HUES6 (cell line): Measurements from ENCODE around the gene ZFAND5.

ENCODE experiments used
- H3K27ac ChIP-seq: 2 replicates; pipeline ENCODE4 v1.7.0; 2013; ENCODE audit warnings: low read depth, mild to moderate bottlenecking, low read length, inconsistent platforms
- H3K27me3 ChIP-seq: 2 replicates; pipeline ENCODE4 v1.6.1; 2013; ENCODE audit warnings: low read length; ENCODE audit not compliant: control insufficient read depth, insufficient read depth
- H3K36me3 ChIP-seq: 2 replicates; pipeline ENCODE4 v1.6.1; 2013; ENCODE audit warnings: low read length; ENCODE audit not compliant: control insufficient read depth, insufficient read depth
- H3K4me1 ChIP-seq: 2 replicates; pipeline ENCODE4 v1.6.1; 2013; ENCODE audit warnings: low read length; ENCODE audit not compliant: control insufficient read depth, insufficient read depth
- H3K4me3 ChIP-seq: 2 replicates; pipeline ENCODE4 v1.5.1; 2013; ENCODE audit warnings: low read depth, low read length
- H3K9ac ChIP-seq: one replicate; pipeline ENCODE4 v1.6.1; 2013; ENCODE audit warnings: mild to moderate bottlenecking, low read length
- H3K9me3 ChIP-seq: 2 replicates; pipeline ENCODE4 v1.6.1; 2013; ENCODE audit warnings: low read depth, low read length; ENCODE audit not compliant: control insufficient read depth, insufficient read depth

The ZFAND5 gene

DNA sequence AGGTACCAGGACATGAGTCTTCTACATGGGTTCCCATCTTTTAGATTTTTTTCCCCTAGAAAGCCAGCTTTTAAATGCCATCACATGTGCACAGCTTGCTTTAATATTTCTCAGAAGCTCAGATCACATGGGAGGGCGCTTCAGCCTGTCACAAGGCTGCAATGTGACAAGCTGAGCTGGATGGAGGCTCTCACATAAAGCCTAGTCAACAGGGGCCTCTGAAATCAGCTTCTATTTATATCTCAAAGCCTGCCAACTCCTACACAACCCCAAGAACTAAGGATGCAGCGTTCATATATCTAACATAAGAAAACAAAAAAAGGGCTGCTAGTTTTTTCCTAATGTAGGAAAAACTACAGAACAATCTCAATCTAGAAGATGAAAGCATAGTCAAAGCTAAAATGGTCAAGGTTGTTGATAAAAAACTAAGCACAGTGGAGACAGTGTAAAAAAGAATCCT is 2.3 kb downstream of the ZFAND5 start:
- Histone ChIP-seq H3K27me3 (no peaks in the 10 kb centered on the region), H3K4me1 (peaks cover 4% of the 10 kb centered on the region; the same call in 1 of the 2 replicates), H3K4me3 (peak overlapping the region; percentile 95), H3K36me3 (peaks cover 61% of the 10 kb centered on the region), H3K9ac (peak overlapping the region; percentile 99), H3K27ac (no peak overlapping the region), H3K9me3 (no peaks in the 10 kb centered on the region)

- H3K4me3 ChIP-seq, result peak overlapping the region; percentile 95
- H3K4me1 ChIP-seq, result peaks cover 4% of the 10 kb centered on the region; the same call in 1 of the 2 replicates
- peaks cover 67% of the 10 kb centered on the region for H3K36me3 ChIP-seq
- no peaks in the 10 kb centered on the region for H3K9me3 ChIP-seq
- H3K27me3 ChIP-seq, result no peaks in the 10 kb centered on the region
- H3K9ac ChIP-seq, result peak overlapping the region; percentile 16
- no peak overlapping the region for H3K27ac ChIP-seq
Measured at GRCh38 chr9:72362118-72362531, 2.9 kb downstream of the ZFAND5 start.

DNA sequence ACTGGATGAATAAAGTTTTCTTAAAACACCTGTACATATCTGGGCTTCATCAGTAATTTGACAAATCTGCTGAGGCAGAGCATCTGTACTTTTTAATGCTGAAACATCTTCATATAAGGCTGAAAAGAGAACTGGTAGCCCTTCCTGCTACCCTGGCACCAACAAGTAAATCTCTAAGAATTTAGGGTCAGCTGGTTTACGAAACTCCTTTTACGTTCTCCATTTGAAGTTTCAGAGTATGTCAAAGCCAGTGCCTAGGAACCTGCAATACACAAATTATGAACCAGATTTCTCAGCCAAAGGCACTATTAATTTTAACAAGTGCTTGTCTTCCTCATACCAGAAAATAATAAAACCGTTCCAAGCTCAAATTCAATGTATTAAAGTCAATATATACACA is 3.8 kb downstream of the ZFAND5 start:
- Histone ChIP-seq H3K36me3 (peaks cover 76% of the 10 kb centered on the region), H3K9me3 (no peaks in the 10 kb centered on the region), H3K4me1 (peaks cover 4% of the 10 kb centered on the region; the same call in 1 of the 2 replicates), H3K27ac (no peak overlapping the region), H3K27me3 (no peaks in the 10 kb centered on the region), H3K9ac (no peak overlapping the region), H3K4me3 (peak overlapping the region; percentile 95)

- Histone ChIP-seq H3K27me3 (no peaks in the 10 kb centered on the region), H3K9ac (no peak overlapping the region), H3K27ac (no peak overlapping the region), H3K36me3 (peaks cover 85% of the 10 kb centered on the region), H3K4me1 (peaks cover 4% of the 10 kb centered on the region; the same call in 1 of the 2 replicates), H3K9me3 (no peaks in the 10 kb centered on the region), H3K4me3 (no peak overlapping the region)
Measured at GRCh38 chr9:72360324-72360723, 4.7 kb downstream of the ZFAND5 start.

GRCh38 chr9:72356041-72356582 is 8.9 kb downstream of the ZFAND5 start:
- Histone ChIP-seq H3K9ac (no peak overlapping the region), H3K36me3 (peaks cover 79% of the 10 kb centered on the region), H3K4me1 (no peaks in the 10 kb centered on the region; the same call in 1 of the 2 replicates), H3K9me3 (no peaks in the 10 kb centered on the region), H3K4me3 (no peak overlapping the region), H3K27ac (no peak overlapping the region), H3K27me3 (no peaks in the 10 kb centered on the region)

- Histone ChIP-seq H3K27me3 (no peaks in the 10 kb centered on the region), H3K4me1 (no peaks in the 10 kb centered on the region), H3K9ac (no peak overlapping the region), H3K9me3 (no peaks in the 10 kb centered on the region), H3K27ac (no peak overlapping the region), H3K36me3 (peaks cover 70% of the 10 kb centered on the region), H3K4me3 (no peak overlapping the region)
Measured at GRCh38 chr9:72355153-72355552, 9.9 kb downstream of the ZFAND5 start.

DNA sequence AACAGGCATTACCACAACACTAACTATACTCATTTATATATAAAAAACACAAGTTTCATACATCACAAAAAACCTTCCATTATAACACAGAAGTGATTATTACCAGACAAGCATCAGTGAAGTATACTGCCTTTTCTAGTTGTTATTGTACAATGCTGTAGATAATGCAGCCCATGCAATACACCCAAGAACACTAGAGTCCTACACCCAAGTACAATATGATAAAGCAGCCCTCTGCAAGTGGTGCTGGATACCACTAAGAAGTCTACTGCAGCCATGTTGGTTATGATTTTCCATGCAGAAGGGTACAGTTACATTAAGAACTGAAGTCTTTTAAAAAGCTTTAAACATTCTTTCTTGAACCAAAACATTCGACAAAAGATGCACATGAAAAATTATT is 10.3 kb downstream of the ZFAND5 start:
- Histone ChIP-seq H3K27me3 (no peaks in the 10 kb centered on the region), H3K9ac (no peak overlapping the region), H3K4me3 (no peak overlapping the region), H3K9me3 (no peaks in the 10 kb centered on the region), H3K27ac (no peak overlapping the region), H3K4me1 (no peaks in the 10 kb centered on the region), H3K36me3 (peaks cover 65% of the 10 kb centered on the region)

DNA sequence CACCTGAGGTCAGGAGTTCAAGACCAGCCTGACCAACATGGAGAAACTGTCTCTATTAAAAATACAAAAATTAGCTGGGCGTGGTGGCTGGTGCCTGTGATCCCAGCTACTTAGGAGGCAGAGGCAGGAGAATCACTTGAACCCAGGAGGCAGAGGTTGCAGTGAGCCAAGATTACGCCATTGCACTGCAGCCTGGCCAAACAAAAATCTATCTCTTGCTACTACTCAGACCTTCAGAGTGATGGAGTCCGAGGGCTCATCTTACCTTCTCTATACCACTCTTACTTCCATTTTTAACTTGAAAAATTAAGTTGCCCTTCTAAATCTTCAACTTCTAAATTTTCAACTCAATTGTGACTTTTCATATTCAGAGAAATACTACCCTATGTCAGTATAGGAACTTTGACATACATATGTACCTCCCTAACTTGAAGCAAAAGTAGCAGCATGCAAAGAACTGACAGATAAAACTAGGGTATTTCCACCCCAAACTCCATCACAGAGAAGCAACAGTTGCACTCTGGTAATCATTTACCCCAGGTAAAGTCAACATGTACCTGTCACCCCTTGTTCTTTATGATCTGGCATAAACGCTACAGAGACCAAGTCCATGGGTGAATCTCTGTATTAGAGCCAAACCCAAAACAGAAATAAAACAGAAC is 11.4 kb downstream of the ZFAND5 start:
- Histone ChIP-seq H3K27me3 (no peaks in the 10 kb centered on the region), H3K4me1 (no peaks in the 10 kb centered on the region), H3K36me3 (peaks cover 54% of the 10 kb centered on the region), H3K9me3 (no peaks in the 10 kb centered on the region), H3K9ac (no peak overlapping the region), H3K27ac (no peak overlapping the region), H3K4me3 (no peak overlapping the region)

DNA sequence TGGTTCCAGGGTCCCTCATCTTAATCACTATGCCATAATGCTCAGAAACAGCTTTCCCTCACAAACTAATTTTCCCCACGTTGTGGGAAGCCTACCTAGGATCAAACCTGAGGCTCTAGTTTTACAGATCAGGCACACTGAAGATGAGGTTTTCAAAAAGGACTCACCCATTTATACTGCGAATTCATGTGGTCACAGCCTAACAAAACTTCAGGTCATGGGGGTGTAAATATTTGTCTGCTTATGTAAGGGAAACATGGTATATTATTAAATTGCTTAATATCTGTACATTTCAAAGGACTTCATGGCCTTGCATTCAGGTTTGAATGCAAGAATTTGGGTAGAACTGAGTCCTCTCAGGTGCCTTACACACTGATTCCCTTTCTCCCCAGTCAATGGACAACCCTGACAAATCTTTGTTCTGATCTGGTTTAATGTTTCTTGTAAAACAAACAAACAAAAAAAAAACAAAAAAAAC is 12.1 kb downstream of the ZFAND5 start:
- H3K27ac ChIP-seq, result no peak overlapping the region

GRCh38 chr9:72351538-72352453 is 13.2 kb downstream of the ZFAND5 start:
- Histone ChIP-seq H3K27ac (no peak overlapping the region), H3K4me1 (no peaks in the 10 kb centered on the region), H3K36me3 (peaks cover 36% of the 10 kb centered on the region), H3K9me3 (no peaks in the 10 kb centered on the region), H3K9ac (no peak overlapping the region), H3K27me3 (no peaks in the 10 kb centered on the region), H3K4me3 (no peak overlapping the region)

More for the DNA sequence above, 12.1 kb downstream of the ZFAND5 start:
- no peak overlapping the region for H3K4me3 ChIP-seq
- no peaks in the 10 kb centered on the region for H3K4me1 ChIP-seq
- H3K36me3 ChIP-seq, result peaks cover 48% of the 10 kb centered on the region
- H3K27me3 ChIP-seq, result no peaks in the 10 kb centered on the region
- no peak overlapping the region for H3K9ac ChIP-seq
- no peaks in the 10 kb centered on the region for H3K9me3 ChIP-seq
